SH-SY5Y (cell line): ENCODE data around the gene NOC4L.

Source experiments
- GATA2 ChIP-seq: IDR thresholded peaks from 2 replicates; pipeline ENCODE4 v1.6.1; 2011; ENCODE audit warnings: mild to moderate bottlenecking, low read depth, low read length
- GATA3 ChIP-seq: IDR thresholded peaks from 2 replicates; pipeline ENCODE4 v1.6.1; 2011; ENCODE audit warnings: low read depth, mild to moderate bottlenecking, low read length, moderate library complexity

NOC4L gene

DNA sequence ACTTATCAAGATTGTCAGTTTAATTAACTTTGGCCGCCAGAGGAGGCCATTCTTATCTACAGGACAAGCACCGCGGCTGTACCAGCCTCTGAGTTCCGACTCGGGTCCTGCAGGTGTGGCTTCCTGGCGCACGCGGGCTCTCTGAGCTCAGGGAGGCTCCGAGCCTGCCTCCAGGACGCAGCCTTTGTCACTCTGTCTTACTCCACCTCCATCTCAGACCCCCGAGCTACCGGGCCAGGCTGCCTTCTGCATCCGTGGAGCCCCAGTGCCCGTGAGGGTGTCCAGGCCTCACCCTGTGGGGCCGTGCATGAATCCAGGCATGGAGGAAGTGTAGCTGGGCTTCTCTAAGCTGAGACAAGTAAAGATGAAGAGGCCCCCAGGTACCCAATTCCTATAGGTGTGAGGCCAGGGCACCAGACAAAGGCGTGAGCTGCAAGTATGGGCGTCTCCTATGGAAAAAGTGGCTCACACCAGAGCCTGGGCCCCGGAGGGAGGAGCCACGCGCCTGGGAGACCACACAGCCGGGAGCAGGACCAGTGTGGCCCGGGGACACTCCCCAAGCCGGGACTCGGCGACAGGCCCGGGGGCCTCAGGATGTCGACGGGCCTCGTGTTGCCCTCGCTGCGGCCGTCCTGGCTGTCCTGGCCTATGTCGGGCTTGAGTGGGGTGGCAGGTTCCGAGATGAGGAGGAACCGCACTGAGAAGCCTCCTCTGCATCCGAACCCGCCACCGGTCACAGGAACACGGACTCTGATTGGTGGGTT, 42.8 kb downstream of the NOC4L start:
- TF ChIP-seq GATA2 (no peak), GATA3 (no peak)

- TF ChIP-seq GATA2 (no peak), GATA3 (no peak)
Measured at GRCh38 chr12:132187646-132188450, 43.6 kb downstream of the NOC4L start.

- no peak for TF ChIP-seq GATA2
- no peak for TF ChIP-seq GATA3
Measured at GRCh38 chr12:132188451-132188901, 44.2 kb downstream of the NOC4L start.

DNA sequence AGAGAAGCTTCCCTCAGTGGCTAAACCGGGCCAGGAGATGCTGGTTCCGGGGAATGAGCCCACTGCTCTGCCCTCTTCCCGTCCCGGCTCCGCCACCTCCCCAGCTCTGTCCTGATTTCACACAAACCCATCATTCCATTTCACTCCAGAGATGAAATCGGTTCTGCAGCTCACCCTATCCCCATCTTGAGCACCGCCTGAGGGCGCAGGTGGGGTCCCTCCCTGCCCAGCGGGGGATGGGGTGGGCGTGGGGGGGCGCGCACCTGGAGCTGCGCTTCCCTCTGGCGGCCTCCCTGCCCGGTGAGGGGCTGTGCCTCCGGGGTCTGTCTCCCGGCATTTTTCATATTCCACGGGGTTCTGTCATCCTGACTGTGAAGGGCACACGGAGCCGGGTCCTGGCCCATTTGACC, 44.7 kb downstream of the NOC4L start:
- no peak for TF ChIP-seq GATA3
- TF ChIP-seq GATA2: no peak

DNA sequence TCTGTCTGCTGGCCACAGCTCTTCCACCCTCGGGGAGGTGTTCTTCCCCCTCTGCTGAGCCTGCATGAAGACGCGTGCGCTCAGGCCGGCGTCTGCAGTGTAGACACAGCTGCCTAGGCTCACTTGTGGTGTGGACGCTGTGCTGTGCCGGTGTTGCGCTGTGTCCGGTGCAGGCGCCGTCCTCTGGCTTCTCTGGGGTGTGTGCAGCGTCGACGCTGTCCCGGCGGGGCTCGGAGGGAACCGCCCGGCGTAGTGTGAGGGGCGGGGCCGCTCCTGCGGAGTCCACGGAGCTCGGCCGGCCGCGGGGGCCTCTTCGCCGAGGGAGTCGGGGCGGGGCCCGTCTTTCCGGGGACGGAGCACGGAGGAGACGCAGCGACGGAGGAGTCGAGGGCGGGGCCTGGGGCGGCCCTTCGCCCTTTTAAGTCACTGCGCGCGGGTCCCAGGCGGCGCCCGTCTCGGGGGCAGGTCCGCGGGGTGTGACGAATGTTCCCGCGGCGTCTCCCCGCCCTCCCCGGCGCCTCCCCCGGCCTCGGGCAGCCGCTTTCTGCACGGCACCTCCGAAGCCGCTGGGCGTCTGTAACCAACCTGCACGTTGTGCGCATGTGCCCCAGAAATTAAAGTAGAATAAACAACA, 45.2 kb downstream of the NOC4L start:
- TF ChIP-seq GATA3 (no peak), GATA2 (no peak)

- no peak for TF ChIP-seq GATA3
Measured at GRCh38 chr12:132190012-132190755, 45.9 kb downstream of the NOC4L start.

GRCh38 chr12:132190834-132191500, 46.7 kb downstream of the NOC4L start:
- no peak for TF ChIP-seq GATA3

DNA sequence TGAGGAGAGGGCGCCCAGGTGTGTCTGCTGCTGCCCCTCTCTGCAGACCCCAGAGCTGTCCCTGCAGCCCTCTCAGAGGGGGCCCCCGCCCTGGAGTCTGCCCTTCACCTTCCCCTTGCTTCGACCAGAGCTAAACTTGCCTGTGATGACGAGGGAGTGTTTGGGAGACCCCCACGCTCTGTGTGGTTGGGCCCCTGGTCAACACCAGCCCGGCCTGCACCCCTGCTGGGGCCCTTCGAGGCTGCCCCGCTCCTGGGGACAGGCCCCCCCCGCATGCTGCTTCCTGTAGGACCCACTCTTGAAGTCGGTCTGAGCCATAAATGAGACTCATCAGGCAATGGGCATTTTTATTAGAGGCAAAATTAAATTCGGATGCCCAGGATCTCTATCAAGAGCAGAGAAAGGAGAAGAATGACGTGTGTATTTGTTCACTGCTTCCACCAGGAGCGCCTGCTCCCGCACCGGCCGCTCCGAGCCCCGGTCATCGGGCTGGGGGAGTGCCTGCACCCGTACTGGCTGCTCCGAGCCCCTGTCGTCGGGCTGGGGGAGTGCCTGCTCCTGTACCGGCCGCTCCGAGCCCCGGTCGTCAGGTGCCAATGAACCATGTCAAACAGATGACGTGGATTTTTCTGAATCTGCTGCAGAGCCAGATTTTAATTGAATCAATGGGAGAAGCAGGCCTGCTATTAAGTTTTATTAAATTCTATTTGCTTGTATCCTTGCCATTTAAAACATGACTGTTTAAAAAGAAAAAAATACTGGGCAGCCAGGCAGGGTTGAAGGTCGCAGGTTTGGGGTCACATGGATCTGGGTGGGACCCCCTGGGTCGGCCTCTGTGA, 47.7 kb downstream of the NOC4L start:
- TF ChIP-seq GATA2: no peak
- TF ChIP-seq GATA3: no peak

GRCh38 chr12:132194056-132194455, 49.8 kb downstream of the NOC4L start:
- TF ChIP-seq GATA3 (no peak), GATA2 (no peak)

- no peak for TF ChIP-seq GATA3
- TF ChIP-seq GATA2: no peak
Measured at GRCh38 chr12:132194556-132194955, 50.3 kb downstream of the NOC4L start.

GRCh38 chr12:132196038-132196872, 52.0 kb downstream of the NOC4L start:
- no peak for TF ChIP-seq GATA3
- no peak for TF ChIP-seq GATA2

DNA sequence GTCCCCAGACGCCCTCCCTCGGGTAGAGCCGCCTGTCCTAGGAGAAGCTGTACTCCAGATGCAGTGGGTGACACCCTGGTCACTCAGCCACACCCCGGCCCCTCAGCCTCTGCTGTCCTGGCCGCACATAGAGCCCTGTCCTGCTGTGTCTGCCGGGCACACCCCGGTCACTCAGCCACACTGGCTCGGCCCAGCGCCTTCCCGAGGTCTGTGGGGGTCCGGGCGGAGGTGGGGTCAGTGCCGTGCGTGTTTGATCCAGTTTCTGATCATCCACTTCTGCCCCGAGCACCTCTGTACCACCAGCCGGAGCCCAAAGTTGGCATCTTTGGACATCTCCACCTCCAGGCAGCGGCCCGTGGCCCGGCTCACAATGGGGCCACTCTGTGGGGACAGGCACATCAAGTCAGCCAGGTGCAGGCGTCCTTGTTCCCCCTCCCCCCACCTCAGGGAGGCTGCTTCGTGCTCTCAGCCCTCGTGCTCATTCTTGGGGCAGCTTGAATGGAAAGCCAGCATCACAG, 52.7 kb downstream of the NOC4L start:
- no peak for TF ChIP-seq GATA2
- TF ChIP-seq GATA3: no peak
